Sigmoid colon (tissue), 4 donors: ENCODE results near the gene KLF7.

Source experiments
- CTCF ChIP-seq, 4 experiments: fragments of 450-650 bp in 3 of 4; fragments of 200-600 bp in 1 of 4; IDR thresholded peaks; one replicate each; pipeline ENCODE4 v1.5.1; 2016 to 2019; ENCODE audit warnings: antibody characterized with exemption in 4 of 4, mild to moderate bottlenecking in 3 of 4, moderate library complexity in 2 of 4
- POLR2A ChIP-seq, 2 donors: fragments of 450-650 bp; IDR thresholded peaks; one replicate each; pipeline ENCODE4 v1.6.1; 2016; ENCODE audit warnings: antibody characterized with exemption in 2 of 2, mild to moderate bottlenecking in 2 of 2, moderate library complexity in 2 of 2
- POLR2AphosphoS5 ChIP-seq, 4 donors: sonication (generic); formaldehyde crosslinking; IDR thresholded peaks; one replicate each; pipeline ENCODE4 v1.6.1; 2017; ENCODE audit warnings: antibody characterized with exemption in 4 of 4

- TF ChIP-seq CTCF (IDR thresholded peaks at IDR 0.05) (no peak), POLR2A (IDR thresholded peaks at IDR 0.05) (no peak), POLR2AphosphoS5 (IDR thresholded peaks at IDR 0.05) (no peak)
Observed at GRCh38 chr2:207066166-207066565, 99.6 kb downstream of the KLF7 start.
